Muscle of back (tissue), 10 donors: ENCODE data around the gene MTRF1L. TPM values are rescaled to one million over a fixed set of nuclear protein-coding genes. Genes with fewer than 3 reads are reported as not detected.

Experiments
- polyA plus RNA-seq, 10 donors: library from polyadenylated mRNA; unstranded; fragments of 120-200 nt; gene quantifications; one replicate each; pipeline ENCODE4 v1.2.1, GENCODE V29; 2013; ENCODE audit not compliant: insufficient read length in 10 of 10

The MTRF1L gene
- polyA plus RNA-seq, 10 donors: 14.3 to 26.1 (median 20.3) TPM

Other genes starting within 250 kb of the MTRF1L start
- 10 to 100 TPM; 11.3 to 23.0 (median 16.7) TPM for gene FBXO5, start 19.7 kb downstream of the MTRF1L start, polyA plus RNA-seq
- 1 to 10 TPM in 4 of 10 donors, under 1 TPM in 6; 0.67 to 1.7 (median 0.85) TPM for gene RGS17, start 128.6 kb upstream of the MTRF1L start, polyA plus RNA-seq